ENCODE results near the gene PPP4C. TPM values are rescaled to one million over a fixed set of nuclear protein-coding genes. Genes with fewer than 3 reads are reported as not detected.
A peak's percentile ranks its signal among the peaks of the same experiment; 100 is the strongest.

Gene PPP4C
- total RNA-seq, 2 donors from 2014 or later = 29.3 to 32.2 TPM

- no peak overlapping the region for H3K4me3 ChIP-seq
- no peaks in the 10 kb centered on the region for H3K27me3 ChIP-seq
- intact Hi-C loops (cut with DNase I) = loop anchor here (10.0 kb wide), 1 partner anchor 578 kb away; no protein-coding TSS in a partner anchor
- TF ChIP-seq, protein P1, sequence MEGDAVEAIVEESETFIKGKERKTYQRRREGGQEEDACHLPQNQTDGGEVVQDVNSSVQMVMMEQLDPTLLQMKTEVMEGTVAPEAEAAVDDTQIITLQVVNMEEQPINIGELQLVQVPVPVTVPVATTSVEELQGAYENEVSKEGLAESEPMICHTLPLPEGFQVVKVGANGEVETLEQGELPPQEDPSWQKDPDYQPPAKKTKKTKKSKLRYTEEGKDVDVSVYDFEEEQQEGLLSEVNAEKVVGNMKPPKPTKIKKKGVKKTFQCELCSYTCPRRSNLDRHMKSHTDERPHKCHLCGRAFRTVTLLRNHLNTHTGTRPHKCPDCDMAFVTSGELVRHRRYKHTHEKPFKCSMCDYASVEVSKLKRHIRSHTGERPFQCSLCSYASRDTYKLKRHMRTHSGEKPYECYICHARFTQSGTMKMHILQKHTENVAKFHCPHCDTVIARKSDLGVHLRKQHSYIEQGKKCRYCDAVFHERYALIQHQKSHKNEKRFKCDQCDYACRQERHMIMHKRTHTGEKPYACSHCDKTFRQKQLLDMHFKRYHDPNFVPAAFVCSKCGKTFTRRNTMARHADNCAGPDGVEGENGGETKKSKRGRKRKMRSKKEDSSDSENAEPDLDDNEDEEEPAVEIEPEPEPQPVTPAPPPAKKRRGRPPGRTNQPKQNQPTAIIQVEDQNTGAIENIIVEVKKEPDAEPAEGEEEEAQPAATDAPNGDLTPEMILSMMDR (IDR thresholded peaks at IDR 0.05) = no peak
- TF ChIP-seq POLR2A (IDR thresholded peaks at IDR 0.05) = no peak
- no peaks in the 10 kb centered on the region for H3K36me3 ChIP-seq (replicated peaks in 1 of 2; ENCODE audit: insufficient read depth in 1 of 2, low read depth in 2 of 2)
- 89 to 100% methylated on average over 1 of the region's 1 CpG for WGBS, 2 donors
- ATAC-seq = no peak
- DNase-seq = no peak
- H3K27ac ChIP-seq = no peak overlapping the region
- H3K4me1 ChIP-seq = no peaks in the 10 kb centered on the region
- no peaks in the 10 kb centered on the region for H3K9me3 ChIP-seq
Observed at GRCh38 chr16:30046588-30046987, 29.2 kb upstream of the PPP4C start.

DNA sequence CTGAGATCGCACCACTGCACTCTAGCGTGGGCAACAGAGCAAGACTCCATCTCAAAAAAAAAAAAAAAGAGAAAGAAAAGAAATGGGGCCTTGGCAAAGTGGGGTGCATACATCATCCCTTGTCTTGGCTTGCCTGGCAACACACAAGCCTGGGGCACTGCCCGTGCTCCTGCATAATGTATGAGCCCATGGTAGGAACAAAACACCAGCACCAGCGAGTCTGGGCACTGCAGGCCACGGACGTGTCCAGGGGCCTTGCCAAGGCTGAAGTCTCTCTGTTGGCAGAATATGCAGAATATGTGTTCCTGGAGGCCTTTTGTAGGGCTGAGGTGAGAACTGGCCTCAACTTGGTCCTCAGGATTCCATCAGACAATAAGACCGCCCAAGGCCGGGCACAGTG lies 25.9 kb upstream of the PPP4C start:
- no peak for ATAC-seq
- Histone ChIP-seq H3K27ac (no peak overlapping the region), H3K4me3 (no peak overlapping the region), H3K27me3 (no peaks in the 10 kb centered on the region), H3K4me1 (peaks cover 17% of the 10 kb centered on the region), H3K36me3 (replicated peaks in 1 of 2; ENCODE audit: insufficient read depth in 1 of 2, low read depth in 2 of 2) (no peaks in the 10 kb centered on the region), H3K9me3 (no peaks in the 10 kb centered on the region)
- WGBS, 2 donors = 91 to 93% methylated on average over 7 to 8 of the region's 8 CpGs
- intact Hi-C loops (cut with DNase I) = loop anchor here (10.0 kb wide), 1 partner anchor 575 kb away; no protein-coding TSS in a partner anchor
- DNase-seq = no peak
- TF ChIP-seq, protein P1 (IDR thresholded peaks at IDR 0.05) = no peak
- no peak for TF ChIP-seq POLR2A (IDR thresholded peaks at IDR 0.05)

DNA sequence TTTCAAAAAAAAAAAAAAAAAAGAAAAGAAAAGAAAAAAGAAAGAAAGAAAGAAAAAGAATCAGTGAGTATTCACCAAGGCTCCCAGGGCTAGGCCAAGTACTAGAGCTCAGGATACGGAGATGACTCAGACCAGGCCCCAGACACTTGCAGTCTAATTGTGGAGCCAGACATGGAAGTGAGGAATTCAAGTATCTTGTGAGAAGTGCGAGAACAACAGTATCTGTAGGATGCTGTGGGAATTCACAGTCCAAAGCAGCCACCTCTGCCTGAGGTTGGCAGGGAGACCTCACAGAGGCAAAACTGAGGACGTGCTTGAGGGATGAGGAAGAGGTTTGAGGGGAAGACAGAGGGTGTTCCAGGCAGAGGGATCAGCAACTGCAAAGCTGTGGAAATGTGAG lies 24.3 kb upstream of the PPP4C start:
- no peak overlapping the region for H3K4me3 ChIP-seq
- no peaks in the 10 kb centered on the region for H3K36me3 ChIP-seq (replicated peaks in 1 of 2; ENCODE audit: insufficient read depth in 1 of 2, low read depth in 2 of 2)
- ATAC-seq (no peak), DNase-seq (no peak)
- 81 to 85% methylated on average over 3 of the region's 3 CpGs for WGBS, 2 donors
- TF ChIP-seq POLR2A (IDR thresholded peaks at IDR 0.05) = no peak
- TF ChIP-seq, protein P1 (IDR thresholded peaks at IDR 0.05) = no peak
- peaks cover 29% of the 10 kb centered on the region for H3K4me1 ChIP-seq
- H3K9me3 ChIP-seq = no peaks in the 10 kb centered on the region
- H3K27ac ChIP-seq = no peak overlapping the region
- intact Hi-C loops (cut with DNase I) = no loop called here
- H3K27me3 ChIP-seq = no peaks in the 10 kb centered on the region

DNA sequence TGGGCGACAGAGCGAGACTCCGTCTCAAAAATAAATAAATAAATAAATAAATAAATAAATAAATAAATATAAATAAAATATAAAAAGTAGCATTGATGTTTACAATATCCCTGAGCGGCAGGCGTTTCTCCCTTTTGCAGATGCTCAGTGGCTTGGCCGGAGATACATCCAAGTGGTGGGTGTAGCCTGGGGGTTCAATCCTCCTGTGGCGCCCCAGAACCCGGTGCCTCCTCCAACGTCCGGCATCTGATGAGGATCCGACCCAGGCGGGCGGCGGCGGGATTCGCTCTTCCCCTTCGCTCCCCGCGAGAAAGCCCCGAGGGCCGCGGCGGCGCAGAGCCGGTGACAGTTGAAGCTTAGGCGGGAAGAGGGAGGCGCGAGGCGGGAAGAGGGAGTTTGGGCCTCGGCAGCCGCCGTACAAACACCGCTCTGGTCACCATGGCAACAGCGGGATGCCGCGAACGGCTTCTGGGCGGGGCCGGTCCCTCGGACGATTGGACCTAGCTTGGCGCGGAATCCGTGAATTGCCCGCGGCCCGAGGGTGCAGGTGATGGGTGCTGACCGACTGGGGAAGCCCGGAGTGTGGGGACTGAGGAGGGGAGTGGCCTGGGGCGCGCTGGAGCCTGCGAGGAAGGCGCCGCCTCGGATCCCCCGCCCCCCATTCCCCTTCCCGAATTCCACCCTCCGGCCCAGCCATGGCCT lies 23.0 kb upstream of the PPP4C start:
- no peaks in the 10 kb centered on the region for H3K27me3 ChIP-seq
- peaks cover 29% of the 10 kb centered on the region for H3K4me1 ChIP-seq
- WGBS, 2 donors = 4 to 21% methylated on average over 12 to 58 of the region's 58 CpGs
- TF ChIP-seq, protein P1 (IDR thresholded peaks at IDR 0.05) = peak in 1 of 7 experiments; percentile 20
- TF ChIP-seq POLR2A (IDR thresholded peaks at IDR 0.05) = peak in 2 of 3 donors; percentile 8 to 15
- peak overlapping the region in 1 of 2 donors; percentile 39 for H3K4me3 ChIP-seq
- no peaks in the 10 kb centered on the region for H3K9me3 ChIP-seq
- intact Hi-C loops (cut with DNase I) = no loop called here
- no peaks in the 10 kb centered on the region for H3K36me3 ChIP-seq (replicated peaks in 1 of 2; ENCODE audit: insufficient read depth in 1 of 2, low read depth in 2 of 2)
- peak overlapping the region in 2 of 4 donors; percentile 50 to 60 for H3K27ac ChIP-seq
- DNase-seq = peak; percentile 93 to 97 (median 96)
- ATAC-seq = peak; percentile 86

Measured in body of pancreas (tissue), 4 donors.